AG09319 (cell line): ENCODE measurements around the gene NOS3.

Experiments
- DNase-seq: peaks from one replicate; pipeline ENCODE4 v3.0.0-alpha.2; 2010; ENCODE audit warnings: low read depth; ENCODE audit errors: extremely low read depth
- CTCF ChIP-seq: IDR thresholded peaks from 2 replicates; pipeline ENCODE4 v1.5.1; 2011; ENCODE audit warnings: low read depth, mild to moderate bottlenecking, inconsistent platforms, low read length, moderate library complexity

NOS3 gene

GRCh38 chr7:150986556-150986955, 4.3 kb upstream of the NOS3 start:
- TF ChIP-seq CTCF: no peak

GRCh38 chr7:150988230-150989226, 2.3 kb upstream of the NOS3 start:
- TF ChIP-seq CTCF: peak; percentile 78
- no peak for DNase-seq

More at GRCh38 chr7:150986556-150986955, 4.3 kb upstream of the NOS3 start:
- no peak for DNase-seq

- DNase-seq: no peak
Measured at GRCh38 chr7:150989456-150989855, 1.4 kb upstream of the NOS3 start.

GRCh38 chr7:150992051-150992640, 1.3 kb downstream of the NOS3 start:
- DNase-seq: no peak

More at GRCh38 chr7:150989456-150989855, 1.4 kb upstream of the NOS3 start:
- TF ChIP-seq CTCF: no peak

GRCh38 chr7:150992833-150993302, 2.1 kb downstream of the NOS3 start:
- TF ChIP-seq CTCF: no peak
- DNase-seq: no peak

More at GRCh38 chr7:150992051-150992640, 1.3 kb downstream of the NOS3 start:
- no peak for TF ChIP-seq CTCF

- TF ChIP-seq CTCF: no peak
- no peak for DNase-seq
Measured at GRCh38 chr7:150993511-150993910, 2.7 kb downstream of the NOS3 start.
